HG02763 (cell line): ENCODE data around the gene CACNB4.
A peak's percentile ranks its signal among the peaks of the same experiment; 100 is the strongest.
"Not testable (repeated sequence)": the region's sequence is repeated elsewhere in the genome, so short reads cannot be mapped to it uniquely, and the experiment has no call there.

Source experiments
- ATAC-seq: cut with Tn5 transposase; IDR thresholded peaks from one replicate; pipeline ENCODE4 v1.9.1; 2021; ENCODE audit warnings: mild to moderate bottlenecking, moderate library complexity; ENCODE audit not compliant: unreplicated experiment

The CACNB4 gene

DNA sequence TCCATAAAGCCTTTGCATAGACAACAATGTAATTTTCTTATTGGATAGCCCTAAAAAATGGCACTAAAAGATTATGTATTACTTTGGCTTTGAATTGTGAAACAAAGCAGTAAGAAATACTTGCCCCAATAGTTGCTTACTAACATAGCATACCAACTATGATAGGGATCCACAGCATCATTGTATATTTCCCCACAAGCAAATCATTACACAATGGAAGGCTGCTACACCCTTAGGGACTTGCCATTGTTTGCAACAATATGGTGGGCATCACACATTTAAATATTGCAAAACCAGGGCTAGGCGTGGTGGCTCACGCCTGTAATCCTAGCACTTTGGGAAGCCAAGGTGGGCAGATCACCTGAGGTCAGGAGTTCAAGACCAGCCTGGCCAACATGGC lies 74.4 kb downstream of the CACNB4 start:
- no peak for ATAC-seq

DNA sequence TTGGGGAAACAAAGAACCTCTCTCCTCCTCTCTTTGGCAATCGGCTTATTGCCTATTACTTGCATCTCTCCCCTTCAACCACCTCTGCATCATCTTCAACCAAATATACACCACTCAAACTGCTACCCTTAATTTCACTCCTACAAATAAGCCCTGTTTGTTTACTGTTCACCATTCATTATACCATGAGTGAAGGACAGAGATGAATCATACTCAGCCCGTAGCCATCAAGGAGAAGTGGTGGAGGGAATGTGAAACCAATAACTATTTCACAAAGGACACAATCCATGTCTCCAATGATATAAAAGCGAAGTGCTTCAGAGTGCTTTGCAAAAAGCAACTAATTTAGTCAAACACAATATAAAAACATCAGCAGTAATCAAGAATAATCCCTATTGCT lies 76.8 kb downstream of the CACNB4 start:
- ATAC-seq, result no peak

DNA sequence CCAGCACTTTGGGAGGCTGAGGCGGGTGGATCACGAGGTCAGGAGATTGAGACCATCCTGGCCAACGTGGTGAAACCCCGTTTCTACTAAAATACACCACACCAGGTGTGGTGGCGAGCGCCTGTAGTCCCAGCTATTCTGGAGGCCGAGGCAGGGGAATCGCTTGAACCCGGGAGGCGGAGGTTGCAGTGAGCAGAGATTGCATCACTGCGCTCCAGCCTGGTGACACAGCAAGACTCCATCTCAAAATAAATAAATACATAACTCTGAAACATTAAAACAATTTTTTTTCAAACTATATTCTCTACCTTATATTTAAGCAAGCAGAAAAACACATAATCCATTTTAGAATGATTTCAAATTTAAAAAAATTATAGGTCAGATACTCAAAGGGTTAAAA lies 77.8 kb downstream of the CACNB4 start:
- ATAC-seq, result not testable (repeated sequence)

DNA sequence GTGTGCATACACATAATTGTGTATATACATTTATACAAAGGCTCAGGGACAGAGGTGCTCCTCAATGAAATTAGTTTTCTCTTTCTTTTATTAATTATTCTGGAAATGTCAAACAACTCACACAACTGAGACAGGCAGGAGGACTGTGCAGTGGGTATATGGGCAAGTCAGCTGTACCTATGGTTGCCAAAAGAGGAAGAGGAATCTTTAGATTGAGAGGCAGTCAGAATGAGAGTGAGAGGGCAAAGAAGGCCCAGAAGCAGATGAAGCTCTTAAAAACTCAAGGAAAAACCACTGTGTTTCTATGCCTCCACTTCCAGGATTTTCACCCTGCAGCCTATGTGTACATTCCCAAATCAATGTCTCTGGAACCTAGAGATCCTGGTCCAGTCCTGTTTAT lies 79.1 kb downstream of the CACNB4 start:
- no peak for ATAC-seq

DNA sequence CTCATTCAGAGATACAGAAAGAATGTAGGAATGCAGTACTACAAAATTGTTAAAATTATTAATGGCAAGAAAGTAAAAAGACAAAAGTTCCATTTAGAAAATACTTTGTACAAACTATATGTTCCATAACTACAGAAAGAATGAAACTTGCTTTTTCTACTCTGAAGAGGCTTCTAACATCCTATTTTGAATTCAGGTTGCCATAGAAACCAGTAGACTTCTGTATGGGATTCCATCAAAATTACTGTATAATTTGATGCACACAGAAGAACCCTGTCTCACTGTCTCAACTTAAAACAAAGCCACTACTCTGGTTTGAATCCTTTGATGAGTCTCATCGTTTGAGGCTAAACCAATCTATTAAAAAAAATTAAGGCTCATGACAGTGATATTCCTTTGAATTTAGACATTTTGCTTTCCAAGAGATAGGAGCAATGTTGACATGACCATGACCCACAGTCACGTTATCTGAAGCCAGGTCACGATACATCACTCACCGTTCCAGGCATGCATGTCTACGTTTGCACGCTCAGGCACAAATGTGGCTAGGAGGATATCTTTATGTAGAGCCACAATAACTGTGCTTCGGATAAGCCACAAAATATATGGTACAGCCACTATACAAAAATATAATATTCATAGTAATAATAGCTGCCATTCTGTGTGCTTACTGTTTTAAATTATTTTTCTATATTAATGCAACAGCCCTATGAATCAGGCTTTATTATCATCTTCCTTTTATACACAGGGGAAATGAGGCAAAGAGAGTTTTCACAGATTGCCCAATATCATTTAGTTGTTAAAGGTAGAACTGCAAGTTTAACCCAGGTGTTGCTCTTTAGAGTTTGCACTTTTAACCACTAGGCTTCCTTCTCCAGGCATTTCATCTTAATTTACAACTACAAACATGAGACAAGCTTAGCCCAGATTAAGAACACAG lies 82.4 kb downstream of the CACNB4 start:
- ATAC-seq, result no peak

DNA sequence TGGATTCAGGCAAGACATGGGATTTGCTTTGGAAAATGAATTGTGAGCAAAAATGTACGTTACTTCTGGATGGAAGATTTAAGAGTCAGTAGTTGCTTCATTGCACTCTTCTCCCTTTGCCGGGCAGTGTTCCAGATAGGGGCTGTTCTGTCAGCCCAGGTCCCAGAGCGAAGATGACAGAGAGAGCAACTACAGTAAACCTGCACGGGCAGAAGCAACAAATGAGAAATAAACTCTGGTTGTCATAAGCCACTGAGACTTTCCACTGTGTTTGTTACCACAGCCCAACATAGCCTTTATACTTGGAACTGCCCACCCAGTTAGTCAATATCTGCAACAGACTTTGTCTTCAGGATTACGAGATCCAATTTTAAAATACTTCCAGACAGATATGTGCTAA lies 83.3 kb downstream of the CACNB4 start:
- ATAC-seq, result no peak

DNA sequence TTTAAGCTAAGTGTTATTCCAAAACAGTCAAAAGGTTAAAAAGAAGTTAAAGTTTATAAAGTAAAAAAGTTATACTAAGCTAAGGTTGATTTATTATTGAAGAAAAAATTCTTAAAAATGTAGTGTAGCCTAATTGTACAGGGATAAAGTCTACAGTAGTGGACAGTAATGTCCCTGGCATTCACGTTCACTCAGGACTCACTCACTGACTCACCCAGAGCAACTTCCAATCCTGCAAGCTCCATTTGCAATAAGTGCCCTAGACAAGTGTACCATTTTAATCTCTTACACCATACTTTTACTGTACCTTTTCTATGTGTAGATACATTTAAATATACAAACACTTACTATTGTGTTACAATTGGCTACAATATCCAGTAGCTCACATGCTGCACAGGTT lies 86.1 kb downstream of the CACNB4 start:
- ATAC-seq, result no peak

DNA sequence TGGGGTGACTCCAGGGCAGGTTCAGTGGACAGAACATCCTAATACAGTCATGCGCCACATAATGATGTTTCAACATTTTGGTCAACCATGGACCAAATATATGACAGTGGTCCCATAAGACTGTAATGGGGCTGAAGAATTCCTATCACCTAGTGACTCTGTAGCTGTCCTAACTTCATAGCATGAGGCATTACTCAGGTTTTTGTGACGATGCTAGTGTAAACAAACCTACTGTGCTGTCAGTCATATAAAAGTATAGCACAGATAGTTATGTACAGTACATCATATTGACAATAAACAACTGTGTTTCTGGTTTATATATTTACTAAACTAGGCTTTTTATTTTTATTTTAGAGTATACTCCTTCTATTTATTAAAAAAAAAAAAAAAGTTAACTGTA lies 87.1 kb downstream of the CACNB4 start:
- no peak for ATAC-seq

DNA sequence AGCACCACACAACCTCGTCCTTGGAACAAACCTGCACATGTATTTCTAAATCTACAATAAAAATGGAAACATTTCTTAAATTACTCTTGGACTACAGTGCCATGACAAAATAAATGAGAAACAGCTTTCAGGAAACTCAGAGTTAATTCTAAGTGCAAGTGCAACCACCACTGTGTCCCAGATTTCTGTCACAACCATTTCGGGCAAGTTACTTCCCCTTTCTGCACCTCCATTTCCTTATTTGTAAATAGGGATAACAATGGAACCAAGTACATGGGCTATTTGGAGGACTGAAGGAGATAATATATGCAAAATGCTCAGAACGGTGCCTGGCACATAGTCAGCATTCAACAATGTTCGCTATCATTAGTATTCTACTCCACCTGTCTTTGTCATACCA lies 93.2 kb downstream of the CACNB4 start:
- ATAC-seq, result no peak

DNA sequence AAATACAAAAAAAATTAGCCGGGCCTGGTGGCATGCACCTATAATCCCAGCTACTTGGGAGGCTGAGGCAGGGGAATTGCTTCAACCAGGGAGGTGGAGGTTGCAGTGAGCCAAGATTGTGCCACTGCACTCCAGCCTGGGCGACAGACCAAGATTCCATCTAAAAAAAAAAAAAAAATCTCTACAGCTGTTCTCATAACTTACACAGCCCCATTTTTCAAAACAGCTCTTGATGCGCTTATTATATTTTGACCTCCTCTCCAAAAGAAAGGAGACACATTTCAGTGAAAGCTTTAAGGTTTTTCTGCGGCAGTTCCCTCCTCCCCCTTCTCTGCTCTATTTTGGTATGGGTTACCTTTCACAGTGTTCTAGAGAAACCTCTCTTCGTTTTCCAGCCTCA lies 95.6 kb downstream of the CACNB4 start:
- ATAC-seq, result not testable (repeated sequence)

DNA sequence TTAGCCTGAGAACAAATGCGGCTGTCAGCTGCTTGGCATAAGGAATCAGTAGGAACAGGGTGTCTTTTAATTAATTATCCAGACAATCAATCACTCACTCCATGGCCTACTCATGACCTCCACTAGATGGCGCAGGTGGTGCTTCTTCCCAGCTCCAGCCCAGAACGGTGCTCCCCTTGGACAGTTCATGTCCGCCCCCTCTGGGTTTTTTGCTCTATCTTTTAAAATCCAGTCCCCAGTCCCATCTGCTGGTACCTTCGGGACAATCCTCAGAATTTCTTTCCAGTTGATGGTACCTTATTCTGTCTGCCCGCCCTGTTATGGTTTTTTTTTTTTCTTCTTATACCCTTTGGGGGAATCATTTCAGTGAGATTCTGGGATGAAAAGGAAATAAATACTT lies 99.8 kb downstream of the CACNB4 start:
- peak; percentile 61 for ATAC-seq

DNA sequence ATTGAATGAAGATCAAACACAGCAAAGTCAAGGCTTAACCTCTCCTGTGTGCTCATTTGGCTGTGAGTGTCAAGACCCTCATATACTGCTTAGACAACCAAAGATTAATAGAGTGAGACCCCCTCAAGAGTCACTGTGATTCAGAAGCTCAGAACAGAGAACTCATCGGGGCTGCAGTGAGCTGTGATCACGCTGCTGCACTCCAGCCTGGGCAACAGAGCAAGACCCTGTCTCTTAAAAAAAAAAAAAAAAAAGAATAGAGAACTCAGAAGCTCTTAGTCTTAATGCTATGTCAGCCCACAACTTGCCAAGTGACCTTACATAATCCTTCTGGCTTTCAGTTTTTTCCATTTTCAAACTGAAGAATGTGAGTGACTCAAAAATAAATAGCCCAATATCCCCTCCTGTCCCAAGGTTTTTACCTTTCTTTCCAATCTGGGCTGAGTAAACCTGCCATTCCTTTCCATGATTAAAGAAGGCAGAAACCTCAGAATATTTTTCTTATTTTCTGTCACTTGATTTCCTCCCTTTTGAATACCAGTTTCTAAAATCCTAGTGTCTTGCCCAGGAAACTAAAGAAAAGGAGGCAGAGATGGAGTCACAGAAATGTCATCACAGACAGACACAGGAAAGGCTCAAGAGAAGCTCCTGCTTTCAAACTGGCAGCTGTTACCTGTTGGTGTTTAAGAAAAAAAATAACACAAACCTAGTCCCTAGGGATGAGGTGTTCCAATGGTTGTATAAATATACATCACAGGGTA lies 102.4 kb downstream of the CACNB4 start:
- no peak for ATAC-seq

DNA sequence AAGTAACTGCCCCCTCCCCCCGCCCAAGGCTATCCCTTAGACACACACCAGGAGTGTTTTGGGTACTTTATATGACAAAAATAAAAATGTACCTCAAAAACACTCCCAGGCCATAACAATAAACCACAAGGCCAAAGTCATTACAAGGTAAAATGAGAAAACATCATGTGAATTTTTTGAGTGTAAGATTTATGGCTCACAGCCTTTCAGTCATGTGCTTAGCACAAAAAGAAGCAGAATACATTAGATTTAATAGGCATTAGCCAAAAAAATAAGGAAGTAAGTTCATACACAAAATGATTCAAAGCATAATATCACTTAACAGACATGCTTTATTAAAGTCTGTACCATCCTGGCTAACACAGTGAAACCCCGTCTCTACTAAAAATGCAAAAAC lies 103.7 kb downstream of the CACNB4 start:
- no peak for ATAC-seq

DNA sequence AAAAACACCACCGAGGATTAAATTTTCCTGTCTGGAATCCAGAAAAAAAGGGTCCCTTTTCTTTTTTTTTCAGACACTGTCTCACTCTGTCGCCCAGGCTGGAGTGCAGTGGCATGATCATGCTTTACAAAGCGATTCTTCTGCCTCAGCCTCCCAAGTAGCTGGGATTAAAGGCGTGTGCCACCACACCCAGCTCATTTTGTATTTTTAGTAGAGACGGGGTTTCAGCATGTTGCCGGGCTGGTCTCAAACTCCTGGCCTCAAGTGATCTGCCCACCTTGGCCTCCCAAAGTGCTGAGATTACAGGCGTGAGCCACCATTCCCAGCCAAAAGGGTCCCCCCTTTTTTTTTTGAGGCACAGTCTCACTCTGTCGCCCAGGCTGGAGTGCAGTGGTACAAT lies 104.7 kb downstream of the CACNB4 start:
- not testable (repeated sequence) for ATAC-seq

DNA sequence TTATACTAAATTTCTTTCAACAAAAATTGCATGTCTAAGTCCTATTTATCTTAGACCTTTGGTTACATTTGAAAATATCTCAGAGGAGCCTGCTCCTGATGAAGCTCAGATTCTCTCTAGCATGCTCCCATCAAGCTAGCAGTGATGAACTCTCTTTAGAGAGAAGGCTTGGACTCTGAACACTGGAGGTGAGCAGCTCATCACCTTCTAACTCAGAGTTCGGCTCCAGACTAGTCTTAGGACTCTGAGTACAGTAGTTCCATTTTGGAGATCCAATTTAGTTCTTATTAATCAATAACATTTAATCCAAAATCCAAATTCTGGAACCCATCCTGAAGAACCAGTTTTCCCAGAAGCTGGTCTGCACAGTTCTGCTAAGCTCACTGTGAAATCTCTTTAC lies 107.8 kb downstream of the CACNB4 start:
- ATAC-seq, result no peak

DNA sequence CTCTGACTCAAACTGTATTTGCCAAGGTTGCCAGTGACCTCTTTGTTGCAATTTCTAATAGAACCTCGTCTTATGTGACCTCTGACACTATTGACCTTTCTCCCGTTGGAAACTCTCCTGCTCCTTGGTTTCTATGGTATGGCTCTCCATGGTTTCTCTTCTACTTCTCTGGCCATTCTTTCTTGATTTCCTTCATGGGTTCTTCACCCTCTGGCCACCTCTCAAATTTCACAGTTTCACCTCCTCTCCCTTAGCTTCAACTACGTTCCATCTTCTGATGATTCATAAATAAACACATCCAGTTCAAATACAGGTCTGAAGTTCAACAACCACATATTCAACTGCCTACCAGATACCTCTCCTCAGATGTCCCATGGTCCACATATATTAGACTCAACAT lies 109.5 kb downstream of the CACNB4 start:
- no peak for ATAC-seq

DNA sequence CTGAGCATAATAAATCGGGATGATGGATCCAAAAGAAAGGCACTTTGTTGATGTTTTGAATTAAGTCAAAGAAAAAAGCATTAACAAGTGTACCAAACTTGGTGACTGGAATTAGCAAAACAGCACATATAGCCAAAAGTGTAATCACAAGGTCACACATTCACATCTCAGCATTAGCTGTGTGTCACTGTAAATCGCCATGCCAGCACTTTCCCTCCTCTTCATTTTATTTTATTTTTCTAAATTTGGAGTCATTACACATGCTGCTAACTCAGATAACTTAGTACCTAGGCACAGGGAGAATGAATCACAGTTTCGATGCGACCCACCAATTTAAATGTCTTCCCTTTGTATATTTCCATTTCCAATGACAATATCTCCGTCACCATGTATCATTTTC lies 111.4 kb downstream of the CACNB4 start:
- no peak for ATAC-seq

DNA sequence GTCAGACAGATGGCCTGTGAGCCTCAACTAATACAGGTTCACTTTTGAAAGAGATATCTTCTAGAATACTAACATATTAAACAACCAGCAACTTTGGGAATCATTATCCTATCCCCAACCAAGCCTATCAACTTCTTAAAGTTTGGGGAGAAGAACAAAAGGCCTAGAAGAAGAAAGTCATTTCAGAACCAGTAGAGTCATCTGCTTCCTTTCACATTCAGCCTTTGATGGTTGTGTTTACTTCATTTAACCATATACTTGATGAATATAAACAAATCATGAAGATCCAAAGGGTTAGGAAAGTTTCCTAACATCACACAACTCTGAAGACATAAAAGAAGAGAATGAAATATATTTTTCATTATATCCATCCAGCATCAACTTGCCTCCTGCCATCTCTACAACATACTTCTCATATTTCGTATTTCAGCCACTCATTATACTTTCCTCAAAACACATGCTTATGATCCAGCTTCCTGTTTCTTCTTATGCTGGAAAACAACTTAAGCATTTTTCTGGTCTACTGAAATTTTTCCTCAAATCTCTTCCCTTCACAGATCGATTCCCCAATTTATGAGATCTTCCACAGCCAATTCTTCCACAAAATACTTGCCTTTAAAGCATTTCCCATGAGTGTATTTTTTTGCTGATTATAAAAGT lies 114.3 kb downstream of the CACNB4 start:
- no peak for ATAC-seq

DNA sequence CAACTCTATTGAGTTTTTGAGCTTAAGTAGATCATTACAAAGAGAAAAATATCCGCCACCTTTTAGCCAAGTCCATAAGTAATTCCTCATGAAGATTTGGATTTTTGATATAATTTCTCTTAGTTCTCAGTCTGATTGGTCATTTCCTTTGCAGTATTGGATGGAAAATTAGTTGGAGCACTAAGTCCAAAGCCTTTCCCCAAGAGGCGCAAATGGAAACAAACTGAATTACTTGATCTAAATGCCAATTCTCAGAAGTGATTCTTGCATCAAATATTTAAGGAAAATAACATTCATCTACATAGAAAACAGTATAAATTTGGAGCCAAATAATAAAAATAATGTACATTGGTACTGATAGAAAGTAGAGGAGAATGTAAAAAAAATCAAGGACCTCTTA lies 115.6 kb downstream of the CACNB4 start:
- ATAC-seq, result no peak

DNA sequence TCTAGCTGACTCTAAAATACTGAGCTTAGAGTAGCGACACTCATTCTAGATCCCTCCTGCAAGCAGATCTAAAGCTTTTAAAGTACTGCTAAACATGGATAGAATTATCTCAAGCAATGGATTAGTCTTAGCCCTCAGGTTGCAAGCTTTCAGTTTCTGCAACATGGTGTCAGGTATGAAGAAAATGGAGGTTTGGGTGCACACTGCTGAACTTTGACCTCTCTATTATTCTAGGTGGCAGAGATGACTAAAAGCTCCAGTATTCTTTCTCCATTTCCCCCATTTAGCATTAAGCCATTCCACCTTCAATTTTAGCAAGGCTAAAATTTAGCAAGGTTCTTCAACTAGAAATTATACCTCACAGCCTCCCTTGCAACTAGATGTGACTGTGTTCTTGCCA lies 117.0 kb downstream of the CACNB4 start:
- no peak for ATAC-seq

DNA sequence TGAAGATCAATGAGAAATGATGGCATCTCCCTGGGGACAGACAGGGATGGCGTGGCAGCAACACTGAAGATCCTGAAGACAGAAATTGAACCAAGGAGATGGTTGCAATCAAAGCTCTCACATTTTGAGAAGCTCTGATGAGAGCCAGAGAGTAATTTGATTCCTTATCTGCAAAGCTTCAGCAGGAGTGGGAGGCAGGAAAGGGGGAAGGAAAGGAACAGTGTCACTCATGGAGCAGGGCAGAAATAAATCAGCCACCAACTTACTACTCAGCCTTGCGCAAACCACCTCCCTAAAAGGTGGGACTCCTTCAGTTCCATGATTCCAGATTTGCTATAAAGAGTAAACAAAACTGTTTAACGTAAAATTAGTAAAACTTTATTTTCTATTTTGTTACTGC lies 119.2 kb downstream of the CACNB4 start:
- no peak for ATAC-seq

DNA sequence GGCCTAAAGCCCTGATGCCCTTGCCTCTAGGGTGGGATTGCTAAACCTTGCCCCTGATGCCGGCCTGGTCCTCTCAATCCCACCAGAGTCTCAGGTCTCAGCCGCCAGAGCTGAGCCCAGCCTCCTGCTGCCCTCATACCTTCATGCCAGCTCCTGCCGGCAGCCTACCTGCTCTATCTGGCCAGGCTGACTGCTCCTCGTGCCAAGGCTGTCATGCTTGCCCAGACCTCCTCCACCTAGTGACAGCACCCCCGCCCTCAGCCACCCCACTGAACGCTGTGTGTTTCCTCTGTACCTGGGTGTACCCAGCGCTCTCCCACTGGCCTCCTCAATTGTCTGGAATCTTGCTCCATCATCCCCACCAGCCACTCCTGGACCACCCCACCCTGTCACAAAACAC lies 120.1 kb downstream of the CACNB4 start:
- no peak for ATAC-seq
